ENCODE results near the gene USP17L25.
"Not testable (repeated sequence)": the region's sequence is repeated elsewhere in the genome, so short reads cannot be mapped to it uniquely, and the experiment has no call there.

The USP17L25 gene

GRCh38 chr4:9329611-9330010 lies at the start of gene USP17L25:
USP17L25 (plus strand) TSS chr4:9329911; CDS start chr4:9329911, 0 bp downstream.
- DNase-seq, result not testable (repeated sequence)

DNA sequence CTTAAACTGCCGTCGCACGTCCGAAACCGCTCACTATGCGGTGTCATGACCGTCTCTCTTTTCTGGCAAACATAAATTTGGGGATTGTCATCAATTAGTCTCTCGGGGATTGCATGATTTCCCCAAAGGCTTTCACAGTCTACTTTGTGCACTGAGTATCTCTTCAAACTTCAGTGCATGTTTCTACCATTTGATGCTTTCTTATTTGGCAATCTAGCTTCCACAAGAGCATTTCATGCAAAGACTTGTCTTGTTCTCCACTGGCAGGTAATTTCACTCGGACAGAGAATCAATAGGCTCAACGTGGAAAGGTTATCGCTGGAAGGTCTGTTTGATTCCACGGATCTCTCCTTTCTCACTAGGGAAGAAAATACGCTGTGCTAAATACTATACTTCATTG lies 5.5 kb upstream of the USP17L25 start:
- not testable (repeated sequence) for DNase-seq

GRCh38 chr4:9324865-9325264 lies 4.8 kb upstream of the USP17L25 start, which contains the start of gene USP17L24:
USP17L24 (plus strand) TSS chr4:9325165; CDS start chr4:9325165, 0 bp downstream.
- DNase-seq, result not testable (repeated sequence)

DNA sequence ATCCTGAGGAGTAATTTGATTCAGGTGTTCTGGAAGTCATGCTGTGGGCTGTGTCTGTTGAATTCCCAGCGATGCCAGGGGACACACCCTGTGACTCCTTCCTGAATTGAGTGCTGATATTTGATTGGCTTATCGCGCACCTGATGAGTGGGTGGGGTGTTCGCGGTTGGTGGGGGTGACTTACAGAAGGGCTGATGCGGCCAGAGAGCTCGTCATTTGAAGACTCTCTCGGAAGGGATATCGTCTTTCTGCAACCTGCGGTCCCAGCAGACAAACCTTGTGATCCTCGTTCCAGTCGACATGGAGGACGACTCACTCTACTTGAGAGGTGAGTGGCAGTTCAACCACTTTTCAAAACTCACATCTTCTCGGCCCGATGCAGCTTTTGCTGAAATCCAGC lies 4.6 kb downstream of the USP17L25 start, which contains the start of gene USP17L26:
Gene USP17L26 (plus strand): TSS at position 301 of the 400 bp plus-strand sequence. CDS start 0 bp downstream, at position 301.
- not testable (repeated sequence) for DNase-seq

DNA sequence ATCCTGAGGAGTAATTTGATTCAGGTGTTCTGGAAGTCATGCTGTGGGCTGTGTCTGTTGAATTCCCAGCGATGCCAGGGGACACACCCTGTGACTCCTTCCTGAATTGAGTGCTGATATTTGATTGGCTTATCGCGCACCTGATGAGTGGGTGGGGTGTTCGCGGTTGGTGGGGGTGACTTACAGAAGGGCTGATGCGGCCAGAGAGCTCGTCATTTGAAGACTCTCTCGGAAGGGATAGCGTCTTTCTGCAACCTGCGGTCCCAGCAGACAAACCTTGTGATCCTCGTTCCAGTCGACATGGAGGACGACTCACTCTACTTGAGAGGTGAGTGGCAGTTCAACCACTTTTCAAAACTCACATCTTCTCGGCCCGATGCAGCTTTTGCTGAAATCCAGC lies 9.4 kb downstream of the USP17L25 start, which contains the start of gene USP17L5:
Gene USP17L5 (plus strand): TSS at position 301 of the 400 bp plus-strand sequence. CDS start 0 bp downstream, at position 301.
- not testable (repeated sequence) for DNase-seq

GRCh38 chr4:9343848-9344247 lies 14.1 kb downstream of the USP17L25 start, which contains the start of gene USP17L27:
USP17L27 (plus strand) TSS chr4:9344148; CDS start chr4:9344148, 0 bp downstream.
- DNase-seq, result not testable (repeated sequence)

- DNase-seq, result not testable (repeated sequence)
These were observed 18.9 kb downstream of the USP17L25 start, which contains the start of gene USP17L28 for GRCh38 chr4:9348593-9348992. USP17L28 (plus strand) TSS chr4:9348893; CDS start chr4:9348893, 0 bp downstream.

DNA sequence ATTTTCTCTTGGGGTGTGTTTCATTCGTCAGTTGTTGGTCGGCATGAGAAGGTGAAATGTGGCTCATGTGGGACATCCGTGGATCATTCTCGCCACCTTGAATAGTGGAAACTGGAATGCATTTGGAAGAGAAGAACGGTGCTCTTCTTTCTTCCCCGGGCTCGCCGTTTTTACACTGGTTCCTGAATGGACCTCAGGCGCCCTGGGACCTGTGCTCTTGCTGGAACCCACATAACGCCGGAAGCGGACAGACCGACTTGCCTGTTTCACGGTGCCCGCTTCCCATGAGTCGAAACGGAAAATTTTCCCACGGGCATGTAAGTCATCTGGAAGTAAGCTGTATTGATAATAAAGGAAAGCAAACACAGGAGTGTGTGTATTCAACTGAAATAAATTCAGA lies 21.2 kb downstream of the USP17L25 start:
- not testable (repeated sequence) for DNase-seq

DNA sequence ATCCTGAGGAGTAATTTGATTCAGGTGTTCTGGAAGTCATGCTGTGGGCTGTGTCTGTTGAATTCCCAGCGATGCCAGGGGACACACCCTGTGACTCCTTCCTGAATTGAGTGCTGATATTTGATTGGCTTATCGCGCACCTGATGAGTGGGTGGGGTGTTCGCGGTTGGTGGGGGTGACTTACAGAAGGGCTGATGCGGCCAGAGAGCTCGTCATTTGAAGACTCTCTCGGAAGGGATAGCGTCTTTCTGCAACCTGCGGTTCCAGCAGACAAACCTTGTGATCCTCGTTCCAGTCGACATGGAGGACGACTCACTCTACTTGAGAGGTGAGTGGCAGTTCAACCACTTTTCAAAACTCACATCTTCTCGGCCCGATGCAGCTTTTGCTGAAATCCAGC lies 23.6 kb downstream of the USP17L25 start, which contains the start of gene USP17L29:
Gene USP17L29 (plus strand): TSS at position 301 of the 400 bp plus-strand sequence. CDS start 0 bp downstream, at position 301.
- not testable (repeated sequence) for DNase-seq

GRCh38 chr4:9362829-9363228 lies 33.1 kb downstream of the USP17L25 start, which contains the start of gene USP17L30:
USP17L30 (plus strand) TSS chr4:9363129; CDS start chr4:9363129, 0 bp downstream.
- DNase-seq, result not testable (repeated sequence)

- DNase-seq, result peak; percentile 3
These were observed 50.2 kb downstream of the USP17L25 start for GRCh38 chr4:9379881-9380280.
